Thoracic aorta (tissue), 2 donors: ENCODE measurements around the gene TMTC2. TPM values are rescaled to one million over a fixed set of nuclear protein-coding genes. Genes with fewer than 3 reads are reported as not detected.

ENCODE experiments used
- ATAC-seq: fragments of 150-250 bp; one replicate; pipeline ENCODE4 v1.8.0; 2017; ENCODE audit warnings: low read depth; ENCODE audit not compliant: insufficient number of reproducible peaks, low FRiP score
- DNase-seq: peaks from one replicate; pipeline ENCODE4 v3.0.0-alpha.2; 2020; ENCODE audit warnings: low spot score
- H3K27ac ChIP-seq, 2 donors: fragments of 200-600 bp; sonication (generic); 1 replicate in 1 of 2; 2 replicates in 1 of 2; pipeline ENCODE4 v1.5.1; 2016; ENCODE audit warnings: mild to moderate bottlenecking in 2 of 2, moderate library complexity in 2 of 2
- H3K27me3 ChIP-seq: fragments of 200-600 bp; sonication (generic); replicated peaks from 2 replicates; pipeline ENCODE4 v1.6.0; 2016; ENCODE audit warnings: mild to moderate bottlenecking; ENCODE audit not compliant: insufficient read depth
- H3K36me3 ChIP-seq: fragments of 200-600 bp; sonication (generic); one replicate; pipeline ENCODE4 v1.5.1; 2016
- H3K4me1 ChIP-seq, 2 donors: fragments of 200-600 bp; sonication (generic); 1 replicate in 1 of 2; 2 replicates in 1 of 2; pipeline versions ENCODE4 v1.5.1 to v1.6.0; 2016; ENCODE audit warnings: low read depth in 2 of 2, mild to moderate bottlenecking in 1 of 2; ENCODE audit not compliant: control insufficient read depth in 1 of 2
- H3K4me3 ChIP-seq: fragments of 200-600 bp; sonication (generic); 2 replicates; pipeline ENCODE4 v1.5.1; 2016; ENCODE audit warnings: mild to moderate bottlenecking
- H3K9me3 ChIP-seq: fragments of 200-600 bp; sonication (generic); 2 replicates; pipeline ENCODE4 v1.5.1; 2016
- CTCF ChIP-seq: fragments of 200-600 bp; sonication (generic); IDR thresholded peaks from one replicate; pipeline ENCODE4 v1.5.1; 2019; ENCODE audit warnings: antibody characterized with exemption
- total RNA-seq, 2 donors: library from RNA; depleted of rRNA; stranded (reverse); fragments of >200 nt; gene quantifications; one replicate each; pipeline versions ENCODE4 v1.1.0 to v1.2.3, GENCODE V29; 2016

Gene TMTC2
- total RNA-seq, 2 donors from 2014 or later = 2.8 to 8.6 TPM

- H3K27ac ChIP-seq = no peak overlapping the region
- no peak for ATAC-seq
These were observed 405.4 kb downstream of the TMTC2 start for GRCh38 chr12:83092129-83092528.

GRCh38 chr12:83092606-83093005 is 405.9 kb downstream of the TMTC2 start:
- Histone ChIP-seq H3K9me3 (no peaks in the 10 kb centered on the region), H3K27me3 (no peaks in the 10 kb centered on the region), H3K4me3 (no peak overlapping the region), H3K4me1 (no peaks in the 10 kb centered on the region), H3K36me3 (no peaks in the 10 kb centered on the region), H3K27ac (no peak overlapping the region)
- no peak for DNase-seq
- no peak for ATAC-seq
- TF ChIP-seq CTCF = no peak

More at GRCh38 chr12:83092129-83092528, 405.4 kb downstream of the TMTC2 start:
- no peak for TF ChIP-seq CTCF
- no peak for DNase-seq
- Histone ChIP-seq H3K27me3 (no peaks in the 10 kb centered on the region), H3K4me3 (no peak overlapping the region), H3K9me3 (no peaks in the 10 kb centered on the region), H3K4me1 (no peaks in the 10 kb centered on the region), H3K36me3 (no peaks in the 10 kb centered on the region)

- no peaks in the 10 kb centered on the region for H3K36me3 ChIP-seq
- H3K27me3 ChIP-seq = no peaks in the 10 kb centered on the region
- ATAC-seq = no peak
- no peak overlapping the region for H3K27ac ChIP-seq
- H3K4me1 ChIP-seq = no peaks in the 10 kb centered on the region
- H3K4me3 ChIP-seq = no peak overlapping the region
- no peak for TF ChIP-seq CTCF
- H3K9me3 ChIP-seq = no peaks in the 10 kb centered on the region
- DNase-seq = no peak
These were observed 406.7 kb downstream of the TMTC2 start for GRCh38 chr12:83093426-83093825.

- no peaks in the 10 kb centered on the region for H3K27me3 ChIP-seq
- H3K9me3 ChIP-seq = no peaks in the 10 kb centered on the region
- DNase-seq = no peak
- no peak for ATAC-seq
- TF ChIP-seq CTCF = no peak
- no peaks in the 10 kb centered on the region for H3K4me1 ChIP-seq
- H3K27ac ChIP-seq = no peak overlapping the region
- no peaks in the 10 kb centered on the region for H3K36me3 ChIP-seq
- no peak overlapping the region for H3K4me3 ChIP-seq
These were observed 411.1 kb downstream of the TMTC2 start for GRCh38 chr12:83097643-83098342.

GRCh38 chr12:83099436-83099835 is 412.7 kb downstream of the TMTC2 start:
- Histone ChIP-seq H3K4me1 (no peaks in the 10 kb centered on the region), H3K36me3 (no peaks in the 10 kb centered on the region), H3K27ac (no peak overlapping the region), H3K27me3 (no peaks in the 10 kb centered on the region), H3K4me3 (no peak overlapping the region), H3K9me3 (no peaks in the 10 kb centered on the region)
- DNase-seq (no peak), ATAC-seq (no peak)
- no peak for TF ChIP-seq CTCF
